AG08396 (cell line): ENCODE results near the gene CNOT10.
"Not testable (repeated sequence)": the region's sequence is repeated elsewhere in the genome, so short reads cannot be mapped to it uniquely, and the experiment has no call there.

Experiments used
- DNase-seq: peaks from one replicate; pipeline ENCODE4 v3.0.0; 2012; ENCODE audit warnings: low spot score, mixed read lengths

CNOT10 gene

DNA sequence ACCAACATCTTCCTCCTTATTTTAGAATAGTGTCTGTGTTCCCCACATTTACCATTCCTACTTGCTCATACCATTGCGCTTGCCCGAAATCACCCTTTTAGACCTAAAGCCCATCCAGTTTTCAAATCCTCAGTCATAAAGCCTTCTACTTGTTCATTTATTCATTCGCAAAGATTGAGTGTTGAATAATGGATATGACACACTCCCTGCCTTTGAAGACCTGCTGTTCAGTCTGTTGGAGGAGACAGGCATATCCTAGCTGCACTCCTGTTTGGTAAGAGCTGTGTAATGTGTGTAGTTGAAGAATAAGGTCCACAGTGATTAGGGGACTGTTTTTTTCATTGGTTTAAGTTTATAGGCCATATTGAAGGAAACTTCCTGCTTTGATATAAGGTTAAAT is 1.7 kb downstream of the CNOT10 start:
- no peak for DNase-seq

DNA sequence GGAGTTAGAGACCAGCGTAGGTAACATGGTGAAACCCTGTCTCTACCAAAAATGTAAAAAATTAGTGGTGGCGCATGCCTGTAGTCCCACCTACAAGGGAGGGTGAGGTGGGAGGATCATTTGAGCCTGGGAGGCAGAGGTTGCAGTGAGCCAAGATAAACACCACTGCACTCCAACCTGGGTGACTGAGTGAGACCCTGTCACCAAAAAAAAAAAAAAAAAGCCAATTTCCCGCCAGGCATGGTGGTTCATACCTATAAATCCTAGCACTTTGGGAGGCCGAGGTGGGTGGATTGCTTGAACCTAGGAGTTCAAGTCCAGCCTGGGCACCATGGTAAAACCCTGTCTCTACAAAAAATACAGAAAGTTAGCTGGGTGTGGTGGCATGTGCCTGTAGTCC is 6.9 kb downstream of the CNOT10 start:
- no peak for DNase-seq

DNA sequence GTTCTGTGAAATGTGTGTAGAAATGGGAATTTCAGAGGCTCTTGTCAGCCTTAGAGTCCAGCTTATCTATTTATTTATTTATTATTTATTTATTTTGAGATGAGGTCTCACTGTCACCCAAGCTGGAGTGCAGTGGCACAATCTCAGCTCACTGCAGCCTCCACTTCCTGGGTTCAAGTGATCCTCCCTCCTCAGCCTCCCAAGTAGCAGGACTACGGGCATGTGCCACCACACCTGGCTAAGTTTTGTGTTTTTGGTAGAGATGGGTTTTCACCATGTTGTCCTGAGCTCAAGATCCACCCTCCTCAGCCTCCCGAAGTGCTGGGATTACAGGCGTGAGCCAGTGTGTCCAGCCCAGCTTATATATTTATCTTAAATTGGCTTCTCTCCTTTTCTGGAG is 11.5 kb downstream of the CNOT10 start:
- DNase-seq = no peak

DNA sequence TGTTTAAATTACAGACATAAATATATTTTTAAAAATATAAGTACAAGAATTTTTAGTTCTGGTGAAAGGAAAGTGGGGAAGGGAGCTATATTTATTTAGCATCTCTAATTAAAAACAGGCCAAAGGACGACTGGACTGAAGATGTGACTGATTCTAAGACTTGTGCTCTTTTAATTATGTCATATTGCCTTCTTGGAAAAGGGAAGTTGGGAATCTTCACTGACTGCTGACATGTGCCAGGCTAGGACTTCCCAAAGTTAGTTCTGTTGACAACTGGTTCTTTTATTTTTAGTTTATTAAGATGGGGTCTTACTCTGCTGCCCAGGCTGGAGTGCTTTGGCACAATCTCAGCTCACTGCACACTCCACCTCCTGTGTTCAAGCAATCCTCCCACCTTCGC is 13.5 kb downstream of the CNOT10 start:
- no peak for DNase-seq

DNA sequence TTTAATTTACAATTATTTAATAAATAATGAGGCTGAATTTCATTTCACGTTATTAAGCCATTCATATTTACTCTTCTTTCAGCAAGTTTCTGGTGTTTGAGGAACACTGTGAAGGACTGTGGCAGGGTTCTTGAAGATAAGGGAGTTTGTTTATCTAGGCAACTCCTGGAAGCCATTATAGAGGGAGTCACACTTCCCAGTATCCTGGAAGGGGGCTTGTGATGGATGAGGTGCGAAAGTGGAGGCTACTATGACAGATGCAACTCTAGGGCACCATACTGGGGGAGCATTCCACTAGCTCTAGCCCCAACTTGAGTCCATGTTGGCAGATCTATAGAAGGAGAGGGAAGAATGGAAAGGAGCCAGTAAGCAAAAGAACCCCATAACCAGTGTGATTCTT is 14.4 kb downstream of the CNOT10 start:
- DNase-seq = no peak

DNA sequence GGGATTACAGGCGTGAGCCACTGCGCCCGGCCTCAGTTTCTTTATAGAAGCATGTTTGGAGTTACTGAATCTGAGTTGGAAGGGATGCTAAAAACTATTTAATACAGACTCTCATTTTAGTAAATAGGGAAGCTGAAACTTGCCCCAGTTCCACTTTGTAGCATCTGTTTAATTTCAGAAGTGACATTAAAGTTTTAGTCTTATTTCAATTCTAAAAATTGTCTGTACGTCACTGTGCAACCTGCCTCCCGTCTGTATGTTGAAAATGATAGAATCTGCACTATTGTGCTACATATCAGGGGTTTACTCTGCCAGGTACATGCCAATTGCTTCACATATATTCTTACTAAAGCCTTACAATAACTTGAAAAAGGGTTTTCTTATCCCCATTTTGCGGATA is 15.3 kb downstream of the CNOT10 start:
- DNase-seq = no peak

DNA sequence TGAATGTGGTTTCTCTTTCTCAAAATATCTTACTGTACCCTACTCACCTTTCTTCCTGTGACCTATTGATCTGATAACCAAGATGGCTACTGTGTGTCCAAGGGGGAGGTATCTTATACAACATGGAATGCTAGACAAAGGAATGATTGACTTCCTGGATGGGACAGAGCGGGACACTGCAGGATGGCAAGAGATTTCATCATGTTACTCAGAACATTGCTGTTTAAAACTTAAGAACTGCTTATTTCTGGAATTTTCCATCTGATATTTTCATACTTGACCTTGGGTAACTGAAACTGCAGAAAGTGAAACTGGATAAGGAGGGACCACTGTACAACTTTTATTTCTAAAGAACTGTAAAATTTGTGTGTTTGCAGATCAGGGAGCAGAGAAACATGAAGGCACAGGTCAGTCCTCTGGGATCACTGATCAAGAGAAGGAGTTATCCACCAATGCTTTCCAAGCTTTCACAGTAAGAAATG is 18.5 kb downstream of the CNOT10 start:
- no peak for DNase-seq

- no peak for DNase-seq
These were observed 20.2 kb downstream of the CNOT10 start for GRCh38 chr3:32705232-32705631.

- DNase-seq = no peak
These were observed 21.5 kb downstream of the CNOT10 start for GRCh38 chr3:32706348-32707025.

DNA sequence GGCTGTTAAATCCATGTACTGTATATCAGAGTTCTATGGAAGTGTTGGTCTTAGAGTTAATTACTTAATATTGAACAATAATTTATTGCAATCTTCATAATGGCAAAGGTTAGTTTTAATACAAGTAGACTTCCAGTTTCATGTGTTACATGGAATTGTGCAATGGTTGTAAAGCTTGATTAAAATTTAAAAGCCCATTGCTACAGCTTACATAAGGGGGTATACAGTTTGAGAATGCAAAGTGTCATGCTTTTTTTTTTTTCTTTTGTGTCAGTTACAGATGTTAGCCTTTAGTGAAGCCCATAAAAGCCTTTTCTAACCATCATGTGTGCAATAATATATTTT is 22.0 kb downstream of the CNOT10 start:
- DNase-seq = no peak

GRCh38 chr3:32708672-32709283 is 23.8 kb downstream of the CNOT10 start:
- no peak for DNase-seq

DNA sequence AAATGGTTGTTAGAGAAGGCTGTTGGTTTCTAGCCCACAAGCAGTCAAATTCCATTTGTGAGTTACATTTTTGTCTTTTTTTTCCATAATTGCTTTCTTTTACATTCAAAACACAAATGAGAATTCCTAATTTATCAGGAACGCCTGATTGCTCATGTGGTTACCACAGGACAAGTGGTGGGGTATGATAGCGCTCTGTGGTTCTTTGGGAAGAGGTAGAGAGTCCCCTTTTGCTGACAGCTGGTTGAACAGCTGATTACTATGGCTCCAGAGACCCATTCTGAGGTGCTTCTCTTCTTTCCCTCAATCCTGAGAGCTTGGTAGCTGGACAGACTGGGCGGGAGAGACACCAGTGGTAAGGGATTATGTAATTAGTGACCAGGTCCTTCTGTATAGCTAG is 24.4 kb downstream of the CNOT10 start:
- DNase-seq = no peak

DNA sequence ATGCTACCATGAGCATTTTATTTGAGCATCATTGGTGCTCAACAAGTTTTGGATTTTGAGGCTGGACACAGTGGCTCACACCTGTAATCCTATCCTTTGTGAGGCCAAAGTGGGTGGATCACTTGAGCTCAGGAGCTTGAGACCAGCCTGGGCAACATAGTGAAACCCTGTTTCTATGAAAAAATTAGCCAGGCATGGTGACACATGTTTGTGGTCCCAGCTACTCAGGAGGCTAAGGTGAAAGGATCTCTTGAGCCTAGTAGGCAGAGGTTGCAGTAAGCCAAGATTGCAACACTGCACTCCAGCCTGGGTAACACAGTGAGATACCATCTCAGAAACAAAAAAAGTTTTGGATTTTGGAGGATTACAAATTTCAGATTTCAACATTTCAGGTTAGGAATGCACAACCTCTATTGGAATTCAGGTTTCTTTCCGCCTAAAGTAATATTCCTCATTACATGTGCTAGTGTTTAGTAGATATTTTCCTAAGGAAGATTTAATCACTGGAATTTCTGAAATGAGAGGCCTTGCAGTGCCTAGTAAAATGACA is 27.6 kb downstream of the CNOT10 start:
- DNase-seq = no peak

- no peak for DNase-seq
These were observed 28.2 kb downstream of the CNOT10 start for GRCh38 chr3:32713181-32713580.

DNA sequence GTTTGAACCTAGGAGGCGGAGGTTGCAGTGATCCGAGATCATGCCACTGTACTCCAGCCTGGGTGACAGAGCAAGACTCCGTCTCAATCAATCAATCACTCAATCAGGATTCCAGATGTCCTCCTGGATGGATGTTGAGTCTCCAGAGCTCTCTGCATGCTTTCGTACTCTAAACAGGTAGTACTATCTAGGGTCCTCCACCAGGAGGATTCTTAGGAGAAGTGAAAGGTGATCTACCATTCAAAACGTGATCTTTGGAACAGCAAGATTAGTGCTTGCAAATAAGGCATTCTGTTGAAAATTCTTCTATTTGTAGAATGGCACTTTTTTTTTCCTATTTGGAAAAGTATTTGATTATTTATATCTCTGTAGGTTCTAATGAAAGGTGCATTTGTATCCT is 34.3 kb downstream of the CNOT10 start:
- DNase-seq = no peak

- DNase-seq = no peak
These were observed 34.9 kb downstream of the CNOT10 start for GRCh38 chr3:32719931-32720330.

- no peak for DNase-seq
These were observed 40.7 kb downstream of the CNOT10 start for GRCh38 chr3:32725721-32726120.

GRCh38 chr3:32733631-32734229 is 48.7 kb downstream of the CNOT10 start:
- DNase-seq = peak; percentile 41

GRCh38 chr3:32734756-32735155 is 49.8 kb downstream of the CNOT10 start:
- DNase-seq = no peak

DNA sequence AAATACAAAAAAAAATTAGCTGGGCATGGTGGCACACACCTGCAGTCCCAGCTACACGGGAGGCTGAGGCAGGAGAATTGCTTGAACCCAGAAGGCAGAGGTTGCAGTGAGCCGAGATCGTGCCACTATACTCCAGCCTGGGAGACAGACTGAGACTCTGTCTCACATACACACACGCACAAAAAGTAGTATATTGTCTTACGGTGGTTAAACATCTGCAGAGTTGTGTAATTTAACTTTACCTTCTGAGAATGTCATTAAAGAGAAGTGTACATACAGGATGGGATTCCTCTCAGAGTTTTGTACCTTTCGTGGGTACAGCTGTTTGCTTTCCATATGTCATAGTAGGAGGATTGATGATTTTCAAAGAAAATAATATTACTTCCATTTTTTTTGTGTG is 58.5 kb downstream of the CNOT10 start:
- DNase-seq = not testable (repeated sequence)

DNA sequence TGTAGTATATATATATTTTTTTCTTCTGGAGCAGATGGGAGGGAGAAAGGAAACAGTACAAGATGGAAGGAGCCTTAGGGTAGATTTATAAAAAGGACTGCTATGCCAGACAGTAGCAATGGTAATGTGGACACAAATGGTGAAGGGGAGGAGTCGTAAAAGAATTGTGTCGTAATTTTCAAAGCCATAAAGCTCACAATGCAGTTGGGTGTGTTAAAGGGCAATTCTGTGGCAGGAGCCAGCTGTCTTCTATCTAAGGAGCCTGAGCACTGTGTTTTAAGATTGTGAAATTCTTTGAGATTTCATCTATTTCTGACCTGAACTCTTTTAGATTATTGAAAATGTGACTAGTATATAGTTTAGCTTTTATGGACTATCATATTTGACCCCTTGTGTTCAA is 58.9 kb downstream of the CNOT10 start:
- no peak for DNase-seq

DNA sequence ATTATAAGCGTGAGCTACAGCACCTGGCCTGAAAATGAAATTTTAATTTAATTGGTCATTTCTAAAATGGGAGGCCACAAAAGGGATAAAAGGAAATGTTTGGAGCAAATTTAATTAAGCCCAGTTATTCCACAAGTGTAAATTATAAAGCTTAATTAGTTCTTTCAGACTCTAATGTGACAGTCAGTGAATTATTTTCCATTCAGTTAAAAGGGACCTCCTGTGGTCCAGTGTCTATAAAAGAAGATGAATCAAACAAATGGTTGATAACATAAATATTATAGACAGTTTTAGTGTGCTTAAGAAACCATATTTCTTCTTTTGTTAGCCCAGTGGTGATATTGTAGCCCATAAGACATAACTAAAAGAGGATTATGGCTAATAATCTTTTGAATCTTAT is 66.4 kb downstream of the CNOT10 start:
- DNase-seq = no peak

- no peak for DNase-seq
These were observed 70.8 kb downstream of the CNOT10 start for GRCh38 chr3:32755761-32756160.
